WTC11 (cell line): ENCODE data around the gene C2CD2. TPM values are rescaled to one million over a fixed set of nuclear protein-coding genes. Genes with fewer than 3 reads are reported as not detected.

Source experiments
- ATAC-seq: fragments of 200-7000 bp; cut with Tn5 transposase; 2 replicates; pipeline ENCODE4 v1.10.0; 2021; ENCODE audit warnings: mild to moderate bottlenecking, moderate library complexity
- CTCF ChIA-PET: fragments of 300-600 bp; sonication (Branson Sonifier 250); formaldehyde crosslinking; loops from one replicate; lab custom pipeline; 2021; ENCODE audit warnings: antibody characterized with exemption; lab: Charles Lee
- POLR2A ChIA-PET: fragments of 350-600 bp; sonication (Branson Sonifier 250); formaldehyde crosslinking; loops from one replicate; lab custom pipeline; 2021; ENCODE audit warnings: antibody characterized with exemption; lab: Charles Lee
- DNase-seq: peaks from one replicate; pipeline ENCODE4 v3.0.0; 2021; ENCODE audit warnings: low spot score
- H3K27ac Mint-ChIP-seq: 2 replicates; pipeline ENCODE4 v1.8.0; 2021; ENCODE audit warnings: mixed read lengths
- H3K27me3 Mint-ChIP-seq: 2 replicates; pipeline ENCODE4 v1.8.0; 2021; ENCODE audit warnings: low read depth, mild to moderate bottlenecking, moderate library complexity, mixed read lengths
- H3K36me3 Mint-ChIP-seq: 2 replicates; pipeline ENCODE4 v1.8.0; 2021; ENCODE audit warnings: mixed read lengths
- H3K4me1 Mint-ChIP-seq: 2 replicates; pipeline ENCODE4 v1.8.0; 2022; ENCODE audit warnings: mixed read lengths
- H3K4me3 Mint-ChIP-seq: 2 replicates; pipeline ENCODE4 v1.8.0; 2021; ENCODE audit warnings: mild to moderate bottlenecking, moderate library complexity, mixed read lengths
- H3K9me3 Mint-ChIP-seq: 2 replicates; pipeline ENCODE4 v1.8.0; 2021; ENCODE audit warnings: mixed read lengths
- GRHL2 ChIP-seq: fragments of 250-450 bp; sonication (Bioruptor Pico); IDR thresholded peaks from 2 replicates; pipeline ENCODE4 v1.8.0; 2022; ENCODE audit warnings: mild to moderate bottlenecking, moderate library complexity; ENCODE audit not compliant: insufficient replicate concordance, severe bottlenecking
- HMGA2 ChIP-seq: fragments of 250-450 bp; sonication (Bioruptor Pico); IDR thresholded peaks from 2 replicates; pipeline ENCODE4 v1.4.0; 2021; ENCODE audit warnings: mild to moderate bottlenecking, moderate library complexity
- MXD4 ChIP-seq: fragments of 250-450 bp; sonication (Bioruptor Pico); IDR thresholded peaks from 2 replicates; pipeline ENCODE4 v1.8.0; 2021; ENCODE audit warnings: mild to moderate bottlenecking, moderate library complexity, borderline replicate concordance
- NR3C1 ChIP-seq: sonication (generic); formaldehyde crosslinking; conservative IDR thresholded peaks from 2 replicates; pipeline ENCODE4 v1.8.1; 2023; ENCODE audit warnings: low read depth, mild to moderate bottlenecking, missing genetic modification reagents
- TP53 ChIP-seq: sonication (generic); formaldehyde crosslinking; IDR thresholded peaks from 2 replicates; pipeline ENCODE4 v1.8.1; 2023; ENCODE audit warnings: mild to moderate bottlenecking, missing genetic modification reagents
- total RNA-seq: library from RNA; stranded (reverse); gene quantifications from 3 replicates; pipeline ENCODE4 v1.2.3, GENCODE V29; 2021
- TF ChIP-seq, protein P1 (sequence below): sonication (generic); formaldehyde crosslinking; IDR thresholded peaks from 2 replicates; pipeline ENCODE4 v1.8.1; 2022; ENCODE audit warnings: low read depth, missing genetic modification reagents, borderline replicate concordance
- TF ChIP-seq, protein P2 (sequence below): sonication (generic); formaldehyde crosslinking; conservative IDR thresholded peaks from 2 replicates; pipeline ENCODE4 v1.8.1; 2022; ENCODE audit warnings: mild to moderate bottlenecking, missing genetic modification reagents
- TF ChIP-seq, protein P3 (sequence below): sonication (generic); formaldehyde crosslinking; conservative IDR thresholded peaks from 2 replicates; pipeline ENCODE4 v1.8.1; 2023; ENCODE audit warnings: mild to moderate bottlenecking, low read depth, missing genetic modification reagents, moderate library complexity
- TF ChIP-seq, protein P4 (sequence below): sonication (generic); formaldehyde crosslinking; IDR thresholded peaks from 2 replicates; pipeline ENCODE4 v1.8.0; 2023; ENCODE audit warnings: missing genetic modification reagents
- TF ChIP-seq, protein P5 (sequence below): sonication (generic); formaldehyde crosslinking; IDR thresholded peaks from 2 replicates; pipeline ENCODE4 v1.8.1; 2022; ENCODE audit warnings: missing genetic modification reagents, borderline replicate concordance
- TF ChIP-seq, protein P6 (sequence below): sonication (generic); formaldehyde crosslinking; IDR thresholded peaks from 2 replicates; pipeline ENCODE4 v1.8.1; 2022; ENCODE audit warnings: low read depth, mild to moderate bottlenecking, moderate library complexity, missing genetic modification reagents, borderline replicate concordance
- TF ChIP-seq, protein P7 (sequence below): fragments of 200-600 bp; IDR thresholded peaks from 2 replicates; pipeline ENCODE4 v1.8.0; 2022; ENCODE audit warnings: antibody characterized with exemption
- TF ChIP-seq, protein P8 (sequence below): sonication (generic); formaldehyde crosslinking; IDR thresholded peaks from 2 replicates; pipeline ENCODE4 v1.8.1; 2023; ENCODE audit warnings: mild to moderate bottlenecking, moderate library complexity, missing genetic modification reagents

Gene C2CD2
- total RNA-seq, 1 experiment from 2014 or later = 11.2 TPM

DNA sequence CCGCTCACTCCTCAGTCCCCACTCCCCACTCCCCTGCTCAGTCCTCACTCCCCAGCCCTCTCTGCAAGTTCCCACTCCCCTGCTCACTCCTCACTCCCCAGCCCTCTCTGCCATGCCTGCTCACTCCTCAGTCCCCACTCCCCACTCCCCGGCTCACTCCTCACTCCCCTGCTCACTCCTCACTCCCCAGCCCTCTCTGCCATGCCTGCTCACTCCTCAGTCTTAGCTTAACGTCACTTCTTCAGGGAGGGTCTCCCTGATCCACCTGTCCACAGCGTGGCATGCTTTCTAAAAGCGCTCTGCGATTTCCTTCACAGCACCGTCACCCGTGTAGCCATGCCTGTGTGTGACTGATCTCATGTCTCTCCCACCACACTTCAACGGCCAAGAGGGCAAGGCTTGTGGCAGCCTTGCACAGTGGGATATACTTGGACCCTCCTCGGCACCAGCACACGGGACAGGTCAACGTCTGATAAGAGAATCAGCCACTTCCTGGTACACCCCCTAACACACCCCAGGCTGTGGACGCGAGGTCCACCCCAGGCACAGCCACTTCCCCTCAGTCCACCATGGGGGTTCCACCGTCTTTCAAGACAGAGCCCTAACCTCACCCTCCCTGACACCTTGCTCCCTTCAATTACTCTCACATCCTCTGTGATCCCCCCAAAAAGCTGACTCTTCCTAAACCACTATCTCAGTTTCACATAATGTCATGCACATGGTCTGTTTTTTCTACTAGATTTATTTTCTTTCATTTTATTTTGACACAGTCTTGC, 88.6 kb downstream of the C2CD2 start:
- peak; percentile 37; the same call in 1 of the 2 replicates for ATAC-seq
- TF ChIP-seq, protein P1, sequence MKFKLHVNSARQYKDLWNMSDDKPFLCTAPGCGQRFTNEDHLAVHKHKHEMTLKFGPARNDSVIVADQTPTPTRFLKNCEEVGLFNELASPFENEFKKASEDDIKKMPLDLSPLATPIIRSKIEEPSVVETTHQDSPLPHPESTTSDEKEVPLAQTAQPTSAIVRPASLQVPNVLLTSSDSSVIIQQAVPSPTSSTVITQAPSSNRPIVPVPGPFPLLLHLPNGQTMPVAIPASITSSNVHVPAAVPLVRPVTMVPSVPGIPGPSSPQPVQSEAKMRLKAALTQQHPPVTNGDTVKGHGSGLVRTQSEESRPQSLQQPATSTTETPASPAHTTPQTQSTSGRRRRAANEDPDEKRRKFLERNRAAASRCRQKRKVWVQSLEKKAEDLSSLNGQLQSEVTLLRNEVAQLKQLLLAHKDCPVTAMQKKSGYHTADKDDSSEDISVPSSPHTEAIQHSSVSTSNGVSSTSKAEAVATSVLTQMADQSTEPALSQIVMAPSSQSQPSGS = no peak
- TF ChIP-seq HMGA2 (CRISPR knock-in tag) (no peak), MXD4 (CRISPR knock-in tag) (no peak), GRHL2 (CRISPR knock-in tag) (no peak), TP53 (no peak), NR3C1 (CRISPR knock-in tag) (no peak)
- TF ChIP-seq, protein P2, sequence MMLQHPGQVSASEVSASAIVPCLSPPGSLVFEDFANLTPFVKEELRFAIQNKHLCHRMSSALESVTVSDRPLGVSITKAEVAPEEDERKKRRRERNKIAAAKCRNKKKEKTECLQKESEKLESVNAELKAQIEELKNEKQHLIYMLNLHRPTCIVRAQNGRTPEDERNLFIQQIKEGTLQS (CRISPR knock-in tag) = no peak
- TF ChIP-seq, protein P3, sequence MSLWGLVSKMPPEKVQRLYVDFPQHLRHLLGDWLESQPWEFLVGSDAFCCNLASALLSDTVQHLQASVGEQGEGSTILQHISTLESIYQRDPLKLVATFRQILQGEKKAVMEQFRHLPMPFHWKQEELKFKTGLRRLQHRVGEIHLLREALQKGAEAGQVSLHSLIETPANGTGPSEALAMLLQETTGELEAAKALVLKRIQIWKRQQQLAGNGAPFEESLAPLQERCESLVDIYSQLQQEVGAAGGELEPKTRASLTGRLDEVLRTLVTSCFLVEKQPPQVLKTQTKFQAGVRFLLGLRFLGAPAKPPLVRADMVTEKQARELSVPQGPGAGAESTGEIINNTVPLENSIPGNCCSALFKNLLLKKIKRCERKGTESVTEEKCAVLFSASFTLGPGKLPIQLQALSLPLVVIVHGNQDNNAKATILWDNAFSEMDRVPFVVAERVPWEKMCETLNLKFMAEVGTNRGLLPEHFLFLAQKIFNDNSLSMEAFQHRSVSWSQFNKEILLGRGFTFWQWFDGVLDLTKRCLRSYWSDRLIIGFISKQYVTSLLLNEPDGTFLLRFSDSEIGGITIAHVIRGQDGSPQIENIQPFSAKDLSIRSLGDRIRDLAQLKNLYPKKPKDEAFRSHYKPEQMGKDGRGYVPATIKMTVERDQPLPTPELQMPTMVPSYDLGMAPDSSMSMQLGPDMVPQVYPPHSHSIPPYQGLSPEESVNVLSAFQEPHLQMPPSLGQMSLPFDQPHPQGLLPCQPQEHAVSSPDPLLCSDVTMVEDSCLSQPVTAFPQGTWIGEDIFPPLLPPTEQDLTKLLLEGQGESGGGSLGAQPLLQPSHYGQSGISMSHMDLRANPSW (CRISPR knock-in tag) = no peak
- TF ChIP-seq, protein P4, sequence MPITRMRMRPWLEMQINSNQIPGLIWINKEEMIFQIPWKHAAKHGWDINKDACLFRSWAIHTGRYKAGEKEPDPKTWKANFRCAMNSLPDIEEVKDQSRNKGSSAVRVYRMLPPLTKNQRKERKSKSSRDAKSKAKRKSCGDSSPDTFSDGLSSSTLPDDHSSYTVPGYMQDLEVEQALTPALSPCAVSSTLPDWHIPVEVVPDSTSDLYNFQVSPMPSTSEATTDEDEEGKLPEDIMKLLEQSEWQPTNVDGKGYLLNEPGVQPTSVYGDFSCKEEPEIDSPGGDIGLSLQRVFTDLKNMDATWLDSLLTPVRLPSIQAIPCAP (CRISPR knock-in tag) = no peak
- TF ChIP-seq, protein P5, sequence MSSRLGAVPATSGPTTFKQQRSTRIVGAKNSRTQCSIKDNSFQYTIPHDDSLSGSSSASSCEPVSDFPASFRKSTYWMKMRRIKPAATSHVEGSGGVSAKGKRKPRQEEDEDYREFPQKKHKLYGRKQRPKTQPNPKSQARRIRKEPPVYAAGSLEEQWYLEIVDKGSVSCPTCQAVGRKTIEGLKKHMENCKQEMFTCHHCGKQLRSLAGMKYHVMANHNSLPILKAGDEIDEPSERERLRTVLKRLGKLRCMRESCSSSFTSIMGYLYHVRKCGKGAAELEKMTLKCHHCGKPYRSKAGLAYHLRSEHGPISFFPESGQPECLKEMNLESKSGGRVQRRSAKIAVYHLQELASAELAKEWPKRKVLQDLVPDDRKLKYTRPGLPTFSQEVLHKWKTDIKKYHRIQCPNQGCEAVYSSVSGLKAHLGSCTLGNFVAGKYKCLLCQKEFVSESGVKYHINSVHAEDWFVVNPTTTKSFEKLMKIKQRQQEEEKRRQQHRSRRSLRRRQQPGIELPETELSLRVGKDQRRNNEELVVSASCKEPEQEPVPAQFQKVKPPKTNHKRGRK (CRISPR knock-in tag) = no peak
- TF ChIP-seq, protein P6, sequence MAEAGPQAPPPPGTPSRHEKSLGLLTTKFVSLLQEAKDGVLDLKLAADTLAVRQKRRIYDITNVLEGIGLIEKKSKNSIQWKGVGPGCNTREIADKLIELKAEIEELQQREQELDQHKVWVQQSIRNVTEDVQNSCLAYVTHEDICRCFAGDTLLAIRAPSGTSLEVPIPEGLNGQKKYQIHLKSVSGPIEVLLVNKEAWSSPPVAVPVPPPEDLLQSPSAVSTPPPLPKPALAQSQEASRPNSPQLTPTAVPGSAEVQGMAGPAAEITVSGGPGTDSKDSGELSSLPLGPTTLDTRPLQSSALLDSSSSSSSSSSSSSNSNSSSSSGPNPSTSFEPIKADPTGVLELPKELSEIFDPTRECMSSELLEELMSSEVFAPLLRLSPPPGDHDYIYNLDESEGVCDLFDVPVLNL (CRISPR knock-in tag) = no peak
- TF ChIP-seq, protein P7, sequence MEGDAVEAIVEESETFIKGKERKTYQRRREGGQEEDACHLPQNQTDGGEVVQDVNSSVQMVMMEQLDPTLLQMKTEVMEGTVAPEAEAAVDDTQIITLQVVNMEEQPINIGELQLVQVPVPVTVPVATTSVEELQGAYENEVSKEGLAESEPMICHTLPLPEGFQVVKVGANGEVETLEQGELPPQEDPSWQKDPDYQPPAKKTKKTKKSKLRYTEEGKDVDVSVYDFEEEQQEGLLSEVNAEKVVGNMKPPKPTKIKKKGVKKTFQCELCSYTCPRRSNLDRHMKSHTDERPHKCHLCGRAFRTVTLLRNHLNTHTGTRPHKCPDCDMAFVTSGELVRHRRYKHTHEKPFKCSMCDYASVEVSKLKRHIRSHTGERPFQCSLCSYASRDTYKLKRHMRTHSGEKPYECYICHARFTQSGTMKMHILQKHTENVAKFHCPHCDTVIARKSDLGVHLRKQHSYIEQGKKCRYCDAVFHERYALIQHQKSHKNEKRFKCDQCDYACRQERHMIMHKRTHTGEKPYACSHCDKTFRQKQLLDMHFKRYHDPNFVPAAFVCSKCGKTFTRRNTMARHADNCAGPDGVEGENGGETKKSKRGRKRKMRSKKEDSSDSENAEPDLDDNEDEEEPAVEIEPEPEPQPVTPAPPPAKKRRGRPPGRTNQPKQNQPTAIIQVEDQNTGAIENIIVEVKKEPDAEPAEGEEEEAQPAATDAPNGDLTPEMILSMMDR = no peak
- TF ChIP-seq, protein P8, sequence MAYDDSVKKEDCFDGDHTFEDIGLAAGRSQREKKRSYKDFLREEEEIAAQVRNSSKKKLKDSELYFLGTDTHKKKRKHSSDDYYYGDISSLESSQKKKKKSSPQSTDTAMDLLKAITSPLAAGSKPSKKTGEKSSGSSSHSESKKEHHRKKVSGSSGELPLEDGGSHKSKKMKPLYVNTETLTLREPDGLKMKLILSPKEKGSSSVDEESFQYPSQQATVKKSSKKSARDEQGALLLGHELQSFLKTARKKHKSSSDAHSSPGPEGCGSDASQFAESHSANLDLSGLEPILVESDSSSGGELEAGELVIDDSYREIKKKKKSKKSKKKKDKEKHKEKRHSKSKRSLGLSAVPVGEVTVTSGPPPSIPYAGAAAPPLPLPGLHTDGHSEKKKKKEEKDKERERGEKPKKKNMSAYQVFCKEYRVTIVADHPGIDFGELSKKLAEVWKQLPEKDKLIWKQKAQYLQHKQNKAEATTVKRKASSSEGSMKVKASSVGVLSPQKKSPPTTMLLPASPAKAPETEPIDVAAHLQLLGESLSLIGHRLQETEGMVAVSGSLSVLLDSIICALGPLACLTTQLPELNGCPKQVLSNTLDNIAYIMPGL (CRISPR knock-in tag) = no peak
- TF ChIP-seq, all 79 proteins: peak for 0
- DNase-seq = no peak
- Mint-ChIP-seq H3K4me3 (no peak overlapping the region), H3K27me3 (no peaks in the 10 kb centered on the region), H3K4me1 (peaks cover 19% of the 10 kb centered on the region), H3K27ac (peak overlapping the region; percentile 75), H3K9me3 (no peaks in the 10 kb centered on the region), H3K36me3 (no peaks in the 10 kb centered on the region)
- CTCF ChIA-PET = interaction anchor here (1.0 kb wide), 1 partner anchor 252 kb away, joined by 3 read pairs; no protein-coding TSS in a partner anchor
- POLR2A ChIA-PET = no interaction called here
